Measurements from ENCODE around the gene TRMT1L.

GRCh38 chr1:185139246-185139645, 17.5 kb downstream of the TRMT1L start:
- TF ChIP-seq CTCF (IDR thresholded peaks at IDR 0.05) (no peak), POLR2A (IDR thresholded peaks at IDR 0.05) (no peak)

All from ovary (tissue), 3 donors.